K562 (cell line): ENCODE measurements around the gene EXOC3L1. TPM values are rescaled to one million over a fixed set of nuclear protein-coding genes. Genes with fewer than 3 reads are reported as not detected.
A peak's percentile ranks its signal among the peaks of the same experiment; 100 is the strongest.

Experiments
- CCNT2 ChIP-seq: IDR thresholded peaks from 2 replicates; pipeline ENCODE4 v1.6.1; 2011; ENCODE audit warnings: borderline replicate concordance, low read depth, mild to moderate bottlenecking, moderate library complexity, mixed read lengths, low read length; ENCODE audit not compliant: insufficient read length; ENCODE audit errors: extremely low read depth
- GABPA ChIP-seq: fragments of 200-800 bp; sonication (Bioruptor generic); conservative IDR thresholded peaks from 2 replicates; pipeline ENCODE4 v1.6.1; 2016; ENCODE audit warnings: low read depth, missing genetic modification characterization, missing compliant biosample characterization
- JUN ChIP-seq, 2 experiments: sonication (generic) in 1 of 2; formaldehyde crosslinking in 1 of 2; IDR thresholded peaks; 2 replicates each; pipeline versions ENCODE4 v1.6.1 to v1.8.0; 2012 to 2022; ENCODE audit warnings: borderline replicate concordance in 2 of 2, mild to moderate bottlenecking in 2 of 2, improper control_type of control experiment in 1 of 2, low read depth in 1 of 2, low read length in 1 of 2, missing genetic modification reagents in 1 of 2
- KLF10 ChIP-seq: fragments of 250-450 bp; sonication (Bioruptor Pico); IDR thresholded peaks from 2 replicates; pipeline ENCODE4 v1.6.1; 2021; ENCODE audit warnings: matching md5 sums
- MAX ChIP-seq: sonication (generic); formaldehyde crosslinking; IDR thresholded peaks from 2 replicates; pipeline ENCODE4 v1.9.0; 2022; ENCODE audit warnings: mild to moderate bottlenecking, missing genetic modification reagents
- THAP7 ChIP-seq: fragments of 250-450 bp; sonication (Bioruptor Pico); IDR thresholded peaks from 2 replicates; pipeline ENCODE4 v1.5.0; 2021
- ZNF232 ChIP-seq: sonication (generic); formaldehyde crosslinking; IDR thresholded peaks from 2 replicates; pipeline ENCODE4 v1.8.0; 2022; ENCODE audit warnings: mild to moderate bottlenecking, missing genetic modification reagents
- ZNF24 ChIP-seq: fragments of 450-650 bp; IDR thresholded peaks from 2 replicates; pipeline ENCODE4 v1.6.1; 2016
- ZNF655 ChIP-seq: fragments of 250-450 bp; sonication (Bioruptor Pico); IDR thresholded peaks from 2 replicates; pipeline ENCODE4 v1.5.0; 2021
- polyA plus RNA-seq, 8 experiments: library from polyadenylated mRNA; depleted of rRNA in 4 of 8; stranded (reverse) in 5 of 8; unstranded in 3 of 8; fragments of >200 nt; fragmentation: Nextera tagmentation in 2 of 8; fragmentation: Illumina TruSeq in 1 of 8; extraction: Ambion mirVana in 2 of 8; extraction: Trizol in 1 of 8; gene quantifications; 2 replicates each; pipeline versions ENCODE4 v1.2.1 to v1.2.3, GENCODE V29; 2011 to 2014; ENCODE audit warnings: inconsistent platforms in 1 of 8, missing spikeins in 1 of 8
- total RNA-seq, 7 experiments: library from RNA; depleted of rRNA in 6 of 7; stranded (reverse); fragments of >200 nt in 6 of 7; fragmentation: Illumina TruSeq in 2 of 7; extraction: Trizol in 2 of 7; gene quantifications; 2 replicates each; pipeline versions ENCODE4 v1.2.1 to v1.2.3, GENCODE V29; 2011 to 2021; ENCODE audit warnings: low replicate concordance in 1 of 7
- TF ChIP-seq, protein P1 (sequence below), 2 experiments: fragments of 450-650 bp; formaldehyde crosslinking in 1 of 2; IDR thresholded peaks; 2 replicates each; pipeline versions ENCODE4 v1.4.0 to v1.6.1; 2014 to 2020; ENCODE audit warnings: mild to moderate bottlenecking in 2 of 2, borderline replicate concordance in 1 of 2, low read depth in 1 of 2

The EXOC3L1 gene
- total and polyA plus RNA-seq, 9 of the 15 experiments (the other 6 are each of a cell fraction or from before 2014, with no cell fraction given), result 0.08 TPM; not detected in 8

- TF ChIP-seq, protein P1, sequence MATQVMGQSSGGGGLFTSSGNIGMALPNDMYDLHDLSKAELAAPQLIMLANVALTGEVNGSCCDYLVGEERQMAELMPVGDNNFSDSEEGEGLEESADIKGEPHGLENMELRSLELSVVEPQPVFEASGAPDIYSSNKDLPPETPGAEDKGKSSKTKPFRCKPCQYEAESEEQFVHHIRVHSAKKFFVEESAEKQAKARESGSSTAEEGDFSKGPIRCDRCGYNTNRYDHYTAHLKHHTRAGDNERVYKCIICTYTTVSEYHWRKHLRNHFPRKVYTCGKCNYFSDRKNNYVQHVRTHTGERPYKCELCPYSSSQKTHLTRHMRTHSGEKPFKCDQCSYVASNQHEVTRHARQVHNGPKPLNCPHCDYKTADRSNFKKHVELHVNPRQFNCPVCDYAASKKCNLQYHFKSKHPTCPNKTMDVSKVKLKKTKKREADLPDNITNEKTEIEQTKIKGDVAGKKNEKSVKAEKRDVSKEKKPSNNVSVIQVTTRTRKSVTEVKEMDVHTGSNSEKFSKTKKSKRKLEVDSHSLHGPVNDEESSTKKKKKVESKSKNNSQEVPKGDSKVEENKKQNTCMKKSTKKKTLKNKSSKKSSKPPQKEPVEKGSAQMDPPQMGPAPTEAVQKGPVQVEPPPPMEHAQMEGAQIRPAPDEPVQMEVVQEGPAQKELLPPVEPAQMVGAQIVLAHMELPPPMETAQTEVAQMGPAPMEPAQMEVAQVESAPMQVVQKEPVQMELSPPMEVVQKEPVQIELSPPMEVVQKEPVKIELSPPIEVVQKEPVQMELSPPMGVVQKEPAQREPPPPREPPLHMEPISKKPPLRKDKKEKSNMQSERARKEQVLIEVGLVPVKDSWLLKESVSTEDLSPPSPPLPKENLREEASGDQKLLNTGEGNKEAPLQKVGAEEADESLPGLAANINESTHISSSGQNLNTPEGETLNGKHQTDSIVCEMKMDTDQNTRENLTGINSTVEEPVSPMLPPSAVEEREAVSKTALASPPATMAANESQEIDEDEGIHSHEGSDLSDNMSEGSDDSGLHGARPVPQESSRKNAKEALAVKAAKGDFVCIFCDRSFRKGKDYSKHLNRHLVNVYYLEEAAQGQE (IDR thresholded peaks at IDR 0.05; ENCODE audit: borderline replicate concordance), result peak; percentile 58
- TF ChIP-seq, protein P1 (CRISPR knock-in tag; IDR thresholded peaks at IDR 0.05; ENCODE audit: low read depth), result no peak
- TF ChIP-seq THAP7 (CRISPR knock-in tag) (no peak), KLF10 (CRISPR knock-in tag) (no peak), JUN (IDR thresholded peaks at IDR 0.05; ENCODE audit: borderline replicate concordance, low read depth, low read length) (no peak), JUN (CRISPR knock-in tag; IDR thresholded peaks at IDR 0.05; ENCODE audit: borderline replicate concordance) (0 out of 2 replicates have a peak, but pooled peaks have one; percentile 33), ZNF232 (CRISPR knock-in tag) (no peak), GABPA (no peak), MAX (0 out of 2 replicates have a peak, but pooled peaks have one; percentile 42), ZNF24 (no peak), CCNT2 (no peak), ZNF655 (no peak)
Observed at GRCh38 chr16:67169011-67169451, 20.9 kb downstream of the EXOC3L1 start (continued).
